ENCODE data around the gene RPL10A.

Gene RPL10A

GRCh38 chr6:35497571-35498421 is 29.6 kb downstream of the RPL10A start:
- Histone ChIP-seq H3K4me1 (ENCODE audit: control insufficient read depth, low read length) (peaks cover 19% of the 10 kb centered on the region), H3K27ac (ENCODE audit: low read depth, low read length) (no peak overlapping the region)

GRCh38 chr6:35498422-35499067 is 30.3 kb downstream of the RPL10A start:
- H3K4me2 ChIP-seq (ENCODE audit: low read length): no peak overlapping the region; the same call in 1 of the 2 replicates
- no peaks in the 10 kb centered on the region for H3K36me3 ChIP-seq (ENCODE audit: control insufficient read depth, low read length)
- no peak overlapping the region for H3K4me3 ChIP-seq (ENCODE audit: low read length)
- peaks cover 5% of the 10 kb centered on the region; the same call in 1 of the 2 replicates for H4K20me1 ChIP-seq (ENCODE audit: control insufficient read depth, insufficient read depth, low read depth, low read length)
- TF ChIP-seq CTCF (IDR thresholded peaks at IDR 0.05; ENCODE audit: low read depth, low read length, poor library complexity, severe bottlenecking): no peak
- TF ChIP-seq EZH2phosphoT487 (IDR thresholded peaks at IDR 0.05; ENCODE audit: borderline replicate concordance, low read length): no peak
- H3K9me2 ChIP-seq (replicated peaks; ENCODE audit: control insufficient read depth, low read length): no peaks in the 10 kb centered on the region
- peaks cover 73% of the 10 kb centered on the region for H3K27me3 ChIP-seq (ENCODE audit: control insufficient read depth, low read length)
- no peaks in the 10 kb centered on the region for H3F3A ChIP-seq (ENCODE audit: control insufficient read depth, insufficient read depth)
- no peaks in the 10 kb centered on the region for H3K79me2 ChIP-seq (ENCODE audit: control insufficient read depth, low read length)
- H3K9me3 ChIP-seq (ENCODE audit: control insufficient read depth, insufficient read depth, low read length): no peaks in the 10 kb centered on the region
- peaks cover 19% of the 10 kb centered on the region for H3K4me1 ChIP-seq (ENCODE audit: control insufficient read depth, low read length)
- H3K27ac ChIP-seq (ENCODE audit: low read depth, low read length): no peak overlapping the region

More at GRCh38 chr6:35497571-35498421, 29.6 kb downstream of the RPL10A start:
- no peaks in the 10 kb centered on the region for H3K9me2 ChIP-seq (replicated peaks; ENCODE audit: control insufficient read depth, low read length)
- no peaks in the 10 kb centered on the region for H3K36me3 ChIP-seq (ENCODE audit: control insufficient read depth, low read length)
- peak overlapping the region; percentile 87 for H3K4me2 ChIP-seq (ENCODE audit: low read length)
- H3K9me3 ChIP-seq (ENCODE audit: control insufficient read depth, insufficient read depth, low read length): no peaks in the 10 kb centered on the region
- peaks cover 5% of the 10 kb centered on the region; the same call in 1 of the 2 replicates for H4K20me1 ChIP-seq (ENCODE audit: control insufficient read depth, insufficient read depth, low read depth, low read length)
- H3K4me3 ChIP-seq (ENCODE audit: low read length): peak overlapping the region; percentile 65
- peaks cover 76% of the 10 kb centered on the region for H3K27me3 ChIP-seq (ENCODE audit: control insufficient read depth, low read length)
- TF ChIP-seq EZH2phosphoT487 (IDR thresholded peaks at IDR 0.05; ENCODE audit: borderline replicate concordance, low read length) (no peak), CTCF (IDR thresholded peaks at IDR 0.05; ENCODE audit: low read depth, low read length, poor library complexity, severe bottlenecking) (no peak)
- no peaks in the 10 kb centered on the region for H3F3A ChIP-seq (ENCODE audit: control insufficient read depth, insufficient read depth)
- H3K79me2 ChIP-seq (ENCODE audit: control insufficient read depth, low read length): no peaks in the 10 kb centered on the region

GRCh38 chr6:35499372-35499771 is 31.2 kb downstream of the RPL10A start:
- peaks cover 73% of the 10 kb centered on the region for H3K27me3 ChIP-seq (ENCODE audit: control insufficient read depth, low read length)
- no peaks in the 10 kb centered on the region for H3F3A ChIP-seq (ENCODE audit: control insufficient read depth, insufficient read depth)
- no peaks in the 10 kb centered on the region for H3K9me3 ChIP-seq (ENCODE audit: control insufficient read depth, insufficient read depth, low read length)
- H3K36me3 ChIP-seq (ENCODE audit: control insufficient read depth, low read length): no peaks in the 10 kb centered on the region
- H4K20me1 ChIP-seq (ENCODE audit: control insufficient read depth, insufficient read depth, low read depth, low read length): peaks cover 5% of the 10 kb centered on the region; the same call in 1 of the 2 replicates
- TF ChIP-seq EZH2phosphoT487 (IDR thresholded peaks at IDR 0.05; ENCODE audit: borderline replicate concordance, low read length) (no peak), CTCF (IDR thresholded peaks at IDR 0.05; ENCODE audit: low read depth, low read length, poor library complexity, severe bottlenecking) (no peak)
- H3K27ac ChIP-seq (ENCODE audit: low read depth, low read length): no peak overlapping the region
- H3K9me2 ChIP-seq (replicated peaks; ENCODE audit: control insufficient read depth, low read length): no peaks in the 10 kb centered on the region
- no peak overlapping the region for H3K4me3 ChIP-seq (ENCODE audit: low read length)
- no peaks in the 10 kb centered on the region for H3K79me2 ChIP-seq (ENCODE audit: control insufficient read depth, low read length)
- H3K4me1 ChIP-seq (ENCODE audit: control insufficient read depth, low read length): peaks cover 12% of the 10 kb centered on the region
- H3K4me2 ChIP-seq (ENCODE audit: low read length): no peak overlapping the region

Measured in DOHH2 (cell line).